Spleen (tissue), 7 donors: ENCODE data around the gene ZC2HC1C.

Experiments used
- POLR2A ChIP-seq, 3 donors: fragments of 450-650 bp; IDR thresholded peaks; one replicate each; pipeline ENCODE4 v1.5.1; 2017; ENCODE audit warnings: antibody characterized with exemption in 3 of 3, mild to moderate bottlenecking in 1 of 3
- TF ChIP-seq, protein P1 (sequence below), 11 experiments: fragments of 200-600 bp in 7 of 11; fragments of 450-650 bp in 4 of 11; sonication (generic) in 4 of 11; IDR thresholded peaks in 8 of 11; conservative IDR thresholded peaks in 3 of 11; 1 replicate in 7 of 11; 2 replicates in 4 of 11; pipeline versions ENCODE4 v1.4.0 to v1.8.0; 2016 to 2021; ENCODE audit warnings: antibody characterized with exemption in 11 of 11, inconsistent platforms in 4 of 11, mild to moderate bottlenecking in 1 of 11
- donor health status: DM: no; HTN: no; CAD: no; lungs with moderate emphysema.
- donor health status: DM: no; HTN: no; CAD: no.
- donor health status: DM: no; HTN: no; CAD: no.

DNA sequence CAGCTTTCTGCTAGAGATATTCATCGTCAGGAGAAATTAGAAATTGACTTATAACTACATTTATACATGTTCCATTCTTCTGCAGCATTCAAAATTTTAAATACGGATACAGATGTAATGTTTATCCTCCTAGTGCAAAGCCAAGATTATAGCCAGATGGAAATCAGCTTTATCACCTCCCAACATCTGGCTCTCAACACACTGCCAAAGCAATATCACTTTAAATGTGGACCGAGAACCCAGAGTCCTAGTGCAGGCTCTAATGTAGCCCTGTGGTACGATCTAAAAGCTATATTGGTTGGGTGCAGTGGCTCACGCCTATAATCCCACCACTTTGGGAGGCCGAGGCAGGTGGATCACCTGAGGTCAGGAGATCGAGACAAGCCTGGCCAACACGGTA, 24.7 kb upstream of the ZC2HC1C start:
- no peak for TF ChIP-seq POLR2A (IDR thresholded peaks at IDR 0.05)
- TF ChIP-seq, protein P1, sequence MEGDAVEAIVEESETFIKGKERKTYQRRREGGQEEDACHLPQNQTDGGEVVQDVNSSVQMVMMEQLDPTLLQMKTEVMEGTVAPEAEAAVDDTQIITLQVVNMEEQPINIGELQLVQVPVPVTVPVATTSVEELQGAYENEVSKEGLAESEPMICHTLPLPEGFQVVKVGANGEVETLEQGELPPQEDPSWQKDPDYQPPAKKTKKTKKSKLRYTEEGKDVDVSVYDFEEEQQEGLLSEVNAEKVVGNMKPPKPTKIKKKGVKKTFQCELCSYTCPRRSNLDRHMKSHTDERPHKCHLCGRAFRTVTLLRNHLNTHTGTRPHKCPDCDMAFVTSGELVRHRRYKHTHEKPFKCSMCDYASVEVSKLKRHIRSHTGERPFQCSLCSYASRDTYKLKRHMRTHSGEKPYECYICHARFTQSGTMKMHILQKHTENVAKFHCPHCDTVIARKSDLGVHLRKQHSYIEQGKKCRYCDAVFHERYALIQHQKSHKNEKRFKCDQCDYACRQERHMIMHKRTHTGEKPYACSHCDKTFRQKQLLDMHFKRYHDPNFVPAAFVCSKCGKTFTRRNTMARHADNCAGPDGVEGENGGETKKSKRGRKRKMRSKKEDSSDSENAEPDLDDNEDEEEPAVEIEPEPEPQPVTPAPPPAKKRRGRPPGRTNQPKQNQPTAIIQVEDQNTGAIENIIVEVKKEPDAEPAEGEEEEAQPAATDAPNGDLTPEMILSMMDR (IDR thresholded peaks at IDR 0.05 in 8 of 11, conservative IDR thresholded peaks at IDR 0.05 in 3 of 11): no peak
